GM19467 (cell line): ENCODE measurements around the gene RILPL1.
"Not testable (repeated sequence)": the region's sequence is repeated elsewhere in the genome, so short reads cannot be mapped to it uniquely, and the experiment has no call there.

Experiments used
- ATAC-seq: cut with Tn5 transposase; IDR thresholded peaks from one replicate; pipeline ENCODE4 v1.9.1; 2021; ENCODE audit warnings: mild to moderate bottlenecking, moderate library complexity; ENCODE audit not compliant: unreplicated experiment

Gene RILPL1

GRCh38 chr12:123533672-123534643 lies at the start of gene RILPL1:
Gene RILPL1, minus strand, starts transcription at chr12:123533719. Its CDS starts 237 bp downstream, at chr12:123533482.
- ATAC-seq, result no peak

GRCh38 chr12:123580772-123581171 lies 47.3 kb upstream of the RILPL1 start:
- ATAC-seq, result no peak

GRCh38 chr12:123578829-123579228 lies 45.3 kb upstream of the RILPL1 start:
- ATAC-seq, result not testable (repeated sequence)

GRCh38 chr12:123578243-123578642 lies 44.7 kb upstream of the RILPL1 start:
- ATAC-seq, result no peak

- ATAC-seq, result no peak
These were observed 43.1 kb upstream of the RILPL1 start for GRCh38 chr12:123576611-123577010.

GRCh38 chr12:123573870-123574269 lies 40.4 kb upstream of the RILPL1 start:
- ATAC-seq, result no peak

- no peak for ATAC-seq
These were observed 38.9 kb upstream of the RILPL1 start for GRCh38 chr12:123572391-123572790.

- ATAC-seq, result no peak
These were observed 37.9 kb upstream of the RILPL1 start for GRCh38 chr12:123571343-123571813.

GRCh38 chr12:123559468-123559867 lies 25.9 kb upstream of the RILPL1 start:
- no peak for ATAC-seq

- not testable (repeated sequence) for ATAC-seq
These were observed 25.0 kb upstream of the RILPL1 start for GRCh38 chr12:123558487-123558886.

- ATAC-seq, result not testable (repeated sequence)
These were observed 21.3 kb upstream of the RILPL1 start for GRCh38 chr12:123554843-123555242.

GRCh38 chr12:123554136-123554535 lies 20.6 kb upstream of the RILPL1 start:
- ATAC-seq, result not testable (repeated sequence)

- no peak for ATAC-seq
These were observed 17.2 kb upstream of the RILPL1 start for GRCh38 chr12:123550700-123551099.

- ATAC-seq, result no peak
These were observed 14.6 kb upstream of the RILPL1 start for GRCh38 chr12:123548107-123548506.

- ATAC-seq, result no peak
These were observed 12.8 kb upstream of the RILPL1 start for GRCh38 chr12:123546281-123546680.

GRCh38 chr12:123543541-123543940 lies 10.0 kb upstream of the RILPL1 start:
- ATAC-seq, result no peak

GRCh38 chr12:123540899-123541662 lies 7.6 kb upstream of the RILPL1 start:
- ATAC-seq, result no peak

GRCh38 chr12:123535952-123536351 lies 2.4 kb upstream of the RILPL1 start:
- ATAC-seq, result not testable (repeated sequence)

GRCh38 chr12:123532808-123533649 lies 490 bp downstream of the RILPL1 start:
- no peak for ATAC-seq

- no peak for ATAC-seq
These were observed 1.5 kb downstream of the RILPL1 start for GRCh38 chr12:123532019-123532418.

- ATAC-seq, result no peak
These were observed 2.4 kb downstream of the RILPL1 start for GRCh38 chr12:123531091-123531490.
